ENCODE results near the gene PALS2.

GRCh38 chr7:24602860-24603456, 29.7 kb downstream of the PALS2 start:
- TF ChIP-seq, protein P1, sequence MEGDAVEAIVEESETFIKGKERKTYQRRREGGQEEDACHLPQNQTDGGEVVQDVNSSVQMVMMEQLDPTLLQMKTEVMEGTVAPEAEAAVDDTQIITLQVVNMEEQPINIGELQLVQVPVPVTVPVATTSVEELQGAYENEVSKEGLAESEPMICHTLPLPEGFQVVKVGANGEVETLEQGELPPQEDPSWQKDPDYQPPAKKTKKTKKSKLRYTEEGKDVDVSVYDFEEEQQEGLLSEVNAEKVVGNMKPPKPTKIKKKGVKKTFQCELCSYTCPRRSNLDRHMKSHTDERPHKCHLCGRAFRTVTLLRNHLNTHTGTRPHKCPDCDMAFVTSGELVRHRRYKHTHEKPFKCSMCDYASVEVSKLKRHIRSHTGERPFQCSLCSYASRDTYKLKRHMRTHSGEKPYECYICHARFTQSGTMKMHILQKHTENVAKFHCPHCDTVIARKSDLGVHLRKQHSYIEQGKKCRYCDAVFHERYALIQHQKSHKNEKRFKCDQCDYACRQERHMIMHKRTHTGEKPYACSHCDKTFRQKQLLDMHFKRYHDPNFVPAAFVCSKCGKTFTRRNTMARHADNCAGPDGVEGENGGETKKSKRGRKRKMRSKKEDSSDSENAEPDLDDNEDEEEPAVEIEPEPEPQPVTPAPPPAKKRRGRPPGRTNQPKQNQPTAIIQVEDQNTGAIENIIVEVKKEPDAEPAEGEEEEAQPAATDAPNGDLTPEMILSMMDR (IDR thresholded peaks at IDR 0.05), result no peak
- TF ChIP-seq POLR2AphosphoS5 (IDR thresholded peaks at IDR 0.05) (no peak), POLR2A (IDR thresholded peaks at IDR 0.05) (no peak)
